Measurements from ENCODE around the gene LHFPL6. TPM values are rescaled to one million over a fixed set of nuclear protein-coding genes. Genes with fewer than 3 reads are reported as not detected.

Gene LHFPL6
- total RNA-seq, 1 experiment from 2014 or later: 2.5 TPM

- no peak for DNase-seq
- no peaks in the 10 kb centered on the region for H4K20me1 ChIP-seq (ENCODE audit: insufficient read depth)
- no peaks in the 10 kb centered on the region for H3F3A ChIP-seq (ENCODE audit: insufficient read depth, low read depth)
- no peak overlapping the region for H3K27ac ChIP-seq
- H3K4me1 ChIP-seq (replicated peaks; ENCODE audit: insufficient read depth): no peaks in the 10 kb centered on the region
- no peaks in the 10 kb centered on the region for H3K36me3 ChIP-seq (ENCODE audit: low read depth)
- intact Hi-C loops (cut with micrococcal nuclease; ENCODE audit: unreplicated experiment): no loop called here
- no peaks in the 10 kb centered on the region for H3K79me2 ChIP-seq (ENCODE audit: low read depth)
- CTCF ChIA-PET: no interaction called here
- no TSS peak for BruUV-seq (replicated peaks)
- H3K4me3 ChIP-seq: no peak overlapping the region
- H2AFZ ChIP-seq: no peak overlapping the region
- TF ChIP-seq EZH2 (IDR thresholded peaks at IDR 0.05; ENCODE audit: low read depth) (no peak), CTCF (conservative IDR thresholded peaks at IDR 0.05) (no peak)
- H3K9me3 ChIP-seq (ENCODE audit: insufficient read depth, low read depth): no peaks in the 10 kb centered on the region
- H3K4me2 ChIP-seq: no peak overlapping the region
- POLR2A ChIA-PET (ENCODE audit: unreplicated experiment): no interaction called here
- no peaks in the 10 kb centered on the region for H3K9me2 ChIP-seq (ENCODE audit: insufficient read depth)
- H3K27me3 ChIP-seq (ENCODE audit: insufficient read depth, low read depth): no peaks in the 10 kb centered on the region
Observed at GRCh38 chr13:39637890-39638289, 34.9 kb upstream of the LHFPL6 start.

GRCh38 chr13:39635564-39635963, 32.6 kb upstream of the LHFPL6 start:
- no peak overlapping the region for H3K4me2 ChIP-seq
- no peaks in the 10 kb centered on the region for H3K36me3 ChIP-seq (ENCODE audit: low read depth)
- DNase-seq: no peak
- no peaks in the 10 kb centered on the region for H3K79me2 ChIP-seq (ENCODE audit: low read depth)
- no peak overlapping the region for H3K27ac ChIP-seq
- TF ChIP-seq CTCF (conservative IDR thresholded peaks at IDR 0.05) (no peak), EZH2 (IDR thresholded peaks at IDR 0.05; ENCODE audit: low read depth) (no peak)
- no peak overlapping the region for H2AFZ ChIP-seq
- peaks cover 5% of the 10 kb centered on the region; the same call in 1 of the 2 replicates for H3K9me3 ChIP-seq (ENCODE audit: insufficient read depth, low read depth)
- no peaks in the 10 kb centered on the region for H3K4me1 ChIP-seq (replicated peaks; ENCODE audit: insufficient read depth)
- intact Hi-C loops (cut with micrococcal nuclease; ENCODE audit: unreplicated experiment): no loop called here
- no peak overlapping the region for H3K4me3 ChIP-seq
- H3F3A ChIP-seq (ENCODE audit: insufficient read depth, low read depth): no peaks in the 10 kb centered on the region
- POLR2A ChIA-PET (ENCODE audit: unreplicated experiment): no interaction called here
- no peaks in the 10 kb centered on the region for H4K20me1 ChIP-seq (ENCODE audit: insufficient read depth)
- BruUV-seq (replicated peaks): no TSS peak
- CTCF ChIA-PET: no interaction called here
- no peaks in the 10 kb centered on the region for H3K27me3 ChIP-seq (ENCODE audit: insufficient read depth, low read depth)
- H3K9me2 ChIP-seq (ENCODE audit: insufficient read depth): no peaks in the 10 kb centered on the region

GRCh38 chr13:39632994-39633393, 30.0 kb upstream of the LHFPL6 start:
- no TSS peak for BruUV-seq (replicated peaks)
- no peaks in the 10 kb centered on the region for H3K9me2 ChIP-seq (ENCODE audit: insufficient read depth)
- H3F3A ChIP-seq (ENCODE audit: insufficient read depth, low read depth): no peaks in the 10 kb centered on the region
- intact Hi-C loops (cut with micrococcal nuclease; ENCODE audit: unreplicated experiment): no loop called here
- CTCF ChIA-PET: no interaction called here
- TF ChIP-seq CTCF (conservative IDR thresholded peaks at IDR 0.05) (no peak), EZH2 (IDR thresholded peaks at IDR 0.05; ENCODE audit: low read depth) (no peak)
- H3K36me3 ChIP-seq (ENCODE audit: low read depth): no peaks in the 10 kb centered on the region
- no peak for DNase-seq
- POLR2A ChIA-PET (ENCODE audit: unreplicated experiment): no interaction called here
- no peak overlapping the region for H3K27ac ChIP-seq
- H3K4me2 ChIP-seq: no peak overlapping the region
- no peak overlapping the region for H2AFZ ChIP-seq
- H3K27me3 ChIP-seq (ENCODE audit: insufficient read depth, low read depth): no peaks in the 10 kb centered on the region
- H4K20me1 ChIP-seq (ENCODE audit: insufficient read depth): no peaks in the 10 kb centered on the region
- H3K4me3 ChIP-seq: no peak overlapping the region
- H3K4me1 ChIP-seq (replicated peaks; ENCODE audit: insufficient read depth): no peaks in the 10 kb centered on the region
- H3K79me2 ChIP-seq (ENCODE audit: low read depth): no peaks in the 10 kb centered on the region
- peaks cover 5% of the 10 kb centered on the region; the same call in 1 of the 2 replicates for H3K9me3 ChIP-seq (ENCODE audit: insufficient read depth, low read depth)

Measured in PC-9 (cell line).